GM21717 (cell line): Measurements from ENCODE around the gene CDC42EP1.
A peak's percentile ranks its signal among the peaks of the same experiment; 100 is the strongest.
"Not testable (repeated sequence)": the region's sequence is repeated elsewhere in the genome, so short reads cannot be mapped to it uniquely, and the experiment has no call there.

ENCODE experiments used
- ATAC-seq: cut with Tn5 transposase; IDR thresholded peaks from one replicate; pipeline ENCODE4 v1.9.1; 2021; ENCODE audit warnings: mild to moderate bottlenecking, moderate library complexity; ENCODE audit not compliant: unreplicated experiment

Gene CDC42EP1

GRCh38 chr22:37533995-37534394 is 26.3 kb upstream of the CDC42EP1 start:
- ATAC-seq, result no peak

GRCh38 chr22:37534445-37534844 is 25.8 kb upstream of the CDC42EP1 start:
- no peak for ATAC-seq

- ATAC-seq, result no peak
These were observed 25.1 kb upstream of the CDC42EP1 start for GRCh38 chr22:37535159-37535558.

- peak; percentile 65 for ATAC-seq
These were observed 21.5 kb upstream of the CDC42EP1 start for GRCh38 chr22:37538590-37539357.

- ATAC-seq, result not testable (repeated sequence)
These were observed 20.5 kb upstream of the CDC42EP1 start for GRCh38 chr22:37539790-37540189.

GRCh38 chr22:37542416-37542815 is 17.9 kb upstream of the CDC42EP1 start:
- ATAC-seq, result not testable (repeated sequence)

- no peak for ATAC-seq
These were observed 17.3 kb upstream of the CDC42EP1 start for GRCh38 chr22:37542959-37543358.

GRCh38 chr22:37544955-37545702 is 15.2 kb upstream of the CDC42EP1 start:
- no peak for ATAC-seq

- no peak for ATAC-seq
These were observed 14.4 kb upstream of the CDC42EP1 start for GRCh38 chr22:37545703-37546436.

GRCh38 chr22:37546437-37547250 is 13.6 kb upstream of the CDC42EP1 start:
- ATAC-seq, result no peak

GRCh38 chr22:37547251-37547741 is 13.0 kb upstream of the CDC42EP1 start:
- no peak for ATAC-seq

- no peak for ATAC-seq
These were observed 10.6 kb upstream of the CDC42EP1 start for GRCh38 chr22:37549704-37550059.

- ATAC-seq, result not testable (repeated sequence)
These were observed 9.4 kb upstream of the CDC42EP1 start for GRCh38 chr22:37550921-37551320.

GRCh38 chr22:37551981-37552380 is 8.3 kb upstream of the CDC42EP1 start:
- no peak for ATAC-seq

GRCh38 chr22:37552524-37553163 is 7.6 kb upstream of the CDC42EP1 start:
- ATAC-seq, result no peak

- no peak for ATAC-seq
These were observed 6.6 kb upstream of the CDC42EP1 start for GRCh38 chr22:37553725-37554124.

GRCh38 chr22:37555029-37555428 is 5.3 kb upstream of the CDC42EP1 start:
- no peak for ATAC-seq

GRCh38 chr22:37556710-37557109 is 3.6 kb upstream of the CDC42EP1 start:
- no peak for ATAC-seq

- ATAC-seq, result no peak
These were observed 2.8 kb upstream of the CDC42EP1 start for GRCh38 chr22:37557321-37558001.

- no peak for ATAC-seq
These were observed 1.5 kb upstream of the CDC42EP1 start for GRCh38 chr22:37558815-37559214.
